GM19467 (cell line): ENCODE measurements around the gene ADD1.

Source experiments
- ATAC-seq: cut with Tn5 transposase; IDR thresholded peaks from one replicate; pipeline ENCODE4 v1.9.1; 2021; ENCODE audit warnings: mild to moderate bottlenecking, moderate library complexity; ENCODE audit not compliant: unreplicated experiment

Gene ADD1

GRCh38 chr4:2834001-2834921, 9.4 kb upstream of the ADD1 start:
- no peak for ATAC-seq

- no peak for ATAC-seq
Measured at GRCh38 chr4:2835978-2836377, 7.7 kb upstream of the ADD1 start.

- no peak for ATAC-seq
Measured at GRCh38 chr4:2836391-2836859, 7.2 kb upstream of the ADD1 start.

GRCh38 chr4:2837110-2837903, 6.3 kb upstream of the ADD1 start:
- ATAC-seq, result no peak

- ATAC-seq, result no peak
Measured at GRCh38 chr4:2837904-2838496, 5.6 kb upstream of the ADD1 start.

- ATAC-seq, result no peak
Measured at GRCh38 chr4:2839060-2839459, 4.6 kb upstream of the ADD1 start.

- no peak for ATAC-seq
Measured at GRCh38 chr4:2842687-2843262, 869 bp upstream of the ADD1 start.

GRCh38 chr4:2843941-2844584, 419 bp downstream of the ADD1 start:
- ATAC-seq, result peak; percentile 17

GRCh38 chr4:2846172-2846571, 2.5 kb downstream of the ADD1 start:
- ATAC-seq, result no peak

- ATAC-seq, result no peak
Measured at GRCh38 chr4:2847302-2847871, 3.7 kb downstream of the ADD1 start.

- no peak for ATAC-seq
Measured at GRCh38 chr4:2848449-2848848, 4.8 kb downstream of the ADD1 start.

GRCh38 chr4:2849267-2850152, 5.9 kb downstream of the ADD1 start:
- ATAC-seq, result no peak

GRCh38 chr4:2850966-2851798, 7.5 kb downstream of the ADD1 start:
- no peak for ATAC-seq

- peak; percentile 56 for ATAC-seq
Measured at GRCh38 chr4:2852481-2852921, 8.9 kb downstream of the ADD1 start.

GRCh38 chr4:2855584-2855983, 11.9 kb downstream of the ADD1 start:
- no peak for ATAC-seq

GRCh38 chr4:2856266-2856665, 12.6 kb downstream of the ADD1 start:
- ATAC-seq, result no peak

GRCh38 chr4:2857349-2857927, 13.8 kb downstream of the ADD1 start:
- no peak for ATAC-seq
